ENCODE measurements around the gene KCNK1.
"Not testable (repeated sequence)": the region's sequence is repeated elsewhere in the genome, so short reads cannot be mapped to it uniquely, and the experiment has no call there.

Gene KCNK1

DNA sequence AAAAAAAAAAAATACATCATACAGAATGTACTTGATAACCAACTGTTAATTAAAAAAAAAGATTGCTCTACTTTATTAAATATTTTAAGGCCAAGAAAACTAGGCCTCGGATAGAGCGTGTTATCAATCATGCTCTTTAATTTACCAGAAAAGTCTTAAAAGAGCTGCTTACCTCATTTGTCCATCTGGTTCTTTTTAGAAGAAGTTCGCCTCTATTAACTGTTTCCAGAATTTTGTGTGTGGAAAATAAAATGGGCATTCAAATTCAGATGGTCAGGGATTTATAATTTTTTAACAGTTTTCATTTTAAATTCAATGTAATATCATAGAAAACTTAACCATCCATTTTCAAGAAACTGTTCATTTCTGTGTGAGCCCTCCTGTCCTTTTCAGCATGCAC lies 53.8 kb downstream of the KCNK1 start:
- DNase-seq (ENCODE audit: low spot score) = no peak

DNA sequence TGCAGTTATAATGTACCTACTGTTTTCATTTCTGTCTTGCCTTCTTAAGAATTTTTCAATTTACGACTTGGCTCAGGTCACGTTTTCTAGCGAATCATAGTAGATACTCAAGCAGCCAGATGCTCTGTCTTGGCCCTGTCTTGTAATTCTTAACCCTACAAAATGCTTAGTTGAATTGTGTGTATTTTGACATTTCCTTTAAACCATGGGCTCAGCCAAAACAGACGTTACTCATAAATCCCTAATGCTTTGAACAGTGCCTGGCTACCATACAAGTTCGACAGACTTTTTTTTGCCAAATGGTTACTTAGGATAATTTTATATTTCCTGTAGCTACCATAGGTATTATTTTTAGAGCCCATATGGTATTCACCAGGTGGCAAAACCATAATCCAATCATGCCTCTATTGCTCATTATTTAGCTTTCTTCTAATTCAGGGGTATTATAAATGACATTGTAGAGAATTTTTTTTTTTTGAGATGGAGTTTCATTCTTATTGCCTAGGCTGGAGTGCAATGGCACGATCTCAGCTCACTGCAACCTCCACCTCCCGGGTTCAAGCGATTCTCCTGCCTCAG lies 54.3 kb downstream of the KCNK1 start:
- no peak for DNase-seq (ENCODE audit: low spot score)

DNA sequence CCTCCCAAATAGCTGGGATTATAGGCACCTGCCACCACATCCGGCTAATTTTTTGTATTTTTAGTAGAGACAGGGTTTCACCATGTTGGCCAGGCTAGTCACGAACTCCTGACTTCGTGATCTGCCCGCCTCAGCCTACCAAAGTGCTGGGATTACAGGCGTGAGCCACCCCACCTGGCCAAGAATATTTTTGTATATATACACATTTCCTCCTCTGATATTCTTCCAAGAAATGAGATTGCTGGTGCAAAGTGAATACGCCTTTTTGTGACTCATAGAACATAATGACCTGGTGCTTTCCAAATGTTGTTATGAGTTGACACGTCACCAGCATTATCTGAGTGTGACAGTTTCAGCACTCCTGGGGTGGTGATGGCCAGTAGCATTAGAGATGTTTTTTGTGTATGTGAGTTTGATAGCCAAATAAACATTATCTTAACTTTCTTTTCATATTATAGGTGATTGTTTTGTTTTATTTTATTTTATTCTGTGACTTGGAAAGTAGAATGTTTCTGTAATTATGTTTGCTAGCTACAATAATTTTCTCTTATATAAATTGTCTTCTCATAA lies 54.9 kb downstream of the KCNK1 start:
- no peak for DNase-seq (ENCODE audit: low spot score)

DNA sequence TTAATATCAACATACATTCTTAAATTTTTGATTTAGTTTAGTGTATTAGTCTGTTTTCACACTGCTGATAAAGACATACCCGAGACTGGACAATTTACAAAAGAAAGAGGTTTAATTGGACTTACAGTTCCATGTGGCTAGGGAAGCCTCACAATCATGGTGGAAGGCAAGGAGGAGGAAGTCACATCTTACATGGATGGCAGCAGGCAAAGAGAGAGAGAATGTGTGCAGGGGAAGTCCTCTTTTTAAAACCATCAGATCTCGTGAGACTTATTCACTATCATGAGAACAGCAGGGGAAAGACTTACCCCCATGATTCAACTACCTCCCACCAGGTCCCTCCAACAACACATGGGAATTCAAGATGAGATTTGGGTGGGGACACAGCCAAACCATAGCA lies 56.5 kb downstream of the KCNK1 start:
- not testable (repeated sequence) for DNase-seq (ENCODE audit: low spot score)

DNA sequence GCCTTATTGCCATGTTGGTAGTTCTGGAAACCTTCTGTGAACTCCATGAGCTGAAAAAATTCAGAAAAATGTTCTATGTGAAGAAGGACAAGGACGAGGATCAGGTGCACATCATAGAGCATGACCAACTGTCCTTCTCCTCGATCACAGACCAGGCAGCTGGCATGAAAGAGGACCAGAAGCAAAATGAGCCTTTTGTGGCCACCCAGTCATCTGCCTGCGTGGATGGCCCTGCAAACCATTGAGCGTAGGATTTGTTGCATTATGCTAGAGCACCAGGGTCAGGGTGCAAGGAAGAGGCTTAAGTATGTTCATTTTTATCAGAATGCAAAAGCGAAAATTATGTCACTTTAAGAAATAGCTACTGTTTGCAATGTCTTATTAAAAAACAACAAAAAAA lies 57.4 kb downstream of the KCNK1 start:
- no peak for DNase-seq (ENCODE audit: low spot score)

DNA sequence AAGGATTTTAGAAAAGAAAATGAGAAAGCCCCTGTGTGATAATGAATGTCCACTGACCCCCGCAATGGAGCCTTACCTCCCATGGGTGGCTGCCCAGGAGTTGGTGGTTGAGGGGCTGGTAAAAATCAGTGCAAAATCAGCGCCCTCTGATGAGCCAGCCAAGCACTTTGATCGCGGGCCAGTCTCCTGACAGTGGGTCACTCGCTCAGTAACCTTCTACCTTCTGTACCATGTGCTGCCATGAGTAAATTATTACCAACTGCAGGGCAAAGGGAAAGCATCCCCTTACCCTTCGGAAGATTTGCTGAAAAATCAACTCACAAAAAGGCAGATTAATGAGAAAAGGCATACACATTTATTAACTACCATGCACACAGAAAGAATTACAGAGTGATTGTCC lies 58.8 kb downstream of the KCNK1 start:
- DNase-seq (ENCODE audit: low spot score) = no peak

DNA sequence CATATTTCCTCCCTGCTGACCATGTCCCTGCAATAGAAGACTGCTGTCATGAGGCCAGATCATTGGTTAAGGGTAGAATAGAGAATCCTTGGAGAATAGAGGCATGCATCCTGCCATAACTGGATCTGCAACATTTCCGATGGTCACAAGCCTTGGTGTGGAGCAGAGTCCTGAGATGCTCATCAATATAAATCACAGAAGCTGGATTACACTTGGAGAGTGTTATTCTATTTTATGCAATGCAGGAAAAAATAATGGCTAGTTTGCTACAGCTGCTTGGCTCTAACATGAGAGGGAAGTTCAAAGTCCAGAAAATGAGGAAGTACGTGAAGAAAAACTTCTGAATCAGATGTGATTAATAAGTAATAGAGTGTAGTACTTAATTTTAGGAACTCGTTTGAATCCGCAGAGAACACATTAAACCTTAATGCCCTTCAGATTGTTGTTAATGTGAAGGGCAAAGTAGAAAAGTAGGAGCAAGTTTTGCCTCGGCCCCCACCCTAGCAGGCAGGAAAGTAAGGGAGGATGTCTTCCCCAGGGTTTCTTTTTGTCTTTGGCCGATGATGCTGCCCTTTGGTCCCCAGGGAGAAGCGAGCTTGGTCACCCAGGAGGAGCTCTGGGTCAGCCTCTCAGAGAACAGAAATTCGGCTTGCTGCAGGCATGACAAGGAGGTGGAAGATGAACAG lies 59.5 kb downstream of the KCNK1 start:
- no peak for DNase-seq (ENCODE audit: low spot score)

DNA sequence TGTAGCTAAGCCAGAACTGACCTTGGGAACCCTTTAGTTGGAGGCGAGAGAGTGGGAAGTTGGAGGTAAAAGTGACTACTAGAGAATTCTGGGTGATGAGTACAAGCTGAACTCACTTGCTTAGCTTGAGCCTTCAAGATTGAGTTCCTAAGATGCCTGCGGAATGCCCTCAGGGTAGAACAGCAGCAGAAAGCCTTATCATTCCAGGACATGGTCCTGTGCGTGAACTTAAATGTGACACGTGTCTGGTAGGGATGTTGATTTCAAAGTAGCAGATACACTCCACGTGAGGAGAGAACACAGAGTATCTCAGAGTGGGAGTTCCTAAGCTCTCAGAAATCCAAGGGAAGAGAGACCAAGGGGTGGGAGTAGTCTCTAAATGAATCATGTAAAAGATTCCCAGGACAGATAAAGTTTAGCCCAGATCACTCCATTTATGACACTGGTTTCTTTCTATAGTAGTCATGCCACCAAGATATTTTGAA lies 60.1 kb downstream of the KCNK1 start:
- no peak for DNase-seq (ENCODE audit: low spot score)

DNA sequence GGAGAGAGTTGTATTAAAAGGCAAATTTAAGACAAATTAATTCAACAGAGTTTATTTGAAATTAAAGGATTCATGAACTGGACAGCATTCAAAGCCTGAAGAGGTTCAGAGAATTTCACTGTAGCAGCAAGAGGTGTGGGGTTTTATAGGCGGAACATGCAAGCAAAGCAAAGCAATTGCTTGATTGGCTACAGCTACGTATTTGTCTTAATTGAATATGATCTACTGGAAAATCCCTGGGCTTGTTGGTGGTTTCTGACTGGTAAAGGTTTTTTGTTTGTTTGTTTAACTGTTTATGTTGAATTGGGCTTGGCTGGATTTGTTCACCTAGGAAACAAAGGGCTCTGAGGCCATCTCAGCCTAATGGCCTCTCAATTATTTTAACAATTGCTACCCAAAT lies 61.5 kb downstream of the KCNK1 start:
- no peak for DNase-seq (ENCODE audit: low spot score)

DNA sequence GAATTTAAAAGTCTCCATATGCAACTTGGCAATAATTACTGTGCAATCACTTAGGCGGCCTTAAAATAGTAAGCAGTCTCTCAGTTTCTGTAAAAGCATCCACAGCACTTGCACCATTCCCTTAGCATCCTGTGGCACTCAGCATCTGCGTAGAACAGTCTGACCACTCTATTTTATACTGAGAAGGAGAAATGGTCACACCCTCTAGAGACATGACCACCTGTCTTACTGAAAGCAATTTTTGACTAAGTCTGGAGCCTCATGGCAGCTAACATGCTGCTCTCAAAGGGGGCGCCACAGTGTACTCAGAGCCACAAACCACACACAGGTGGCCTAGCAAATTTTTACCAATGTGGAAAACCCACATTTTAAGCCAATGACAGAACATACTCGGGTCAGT lies 62.0 kb downstream of the KCNK1 start:
- no peak for DNase-seq (ENCODE audit: low spot score)

DNA sequence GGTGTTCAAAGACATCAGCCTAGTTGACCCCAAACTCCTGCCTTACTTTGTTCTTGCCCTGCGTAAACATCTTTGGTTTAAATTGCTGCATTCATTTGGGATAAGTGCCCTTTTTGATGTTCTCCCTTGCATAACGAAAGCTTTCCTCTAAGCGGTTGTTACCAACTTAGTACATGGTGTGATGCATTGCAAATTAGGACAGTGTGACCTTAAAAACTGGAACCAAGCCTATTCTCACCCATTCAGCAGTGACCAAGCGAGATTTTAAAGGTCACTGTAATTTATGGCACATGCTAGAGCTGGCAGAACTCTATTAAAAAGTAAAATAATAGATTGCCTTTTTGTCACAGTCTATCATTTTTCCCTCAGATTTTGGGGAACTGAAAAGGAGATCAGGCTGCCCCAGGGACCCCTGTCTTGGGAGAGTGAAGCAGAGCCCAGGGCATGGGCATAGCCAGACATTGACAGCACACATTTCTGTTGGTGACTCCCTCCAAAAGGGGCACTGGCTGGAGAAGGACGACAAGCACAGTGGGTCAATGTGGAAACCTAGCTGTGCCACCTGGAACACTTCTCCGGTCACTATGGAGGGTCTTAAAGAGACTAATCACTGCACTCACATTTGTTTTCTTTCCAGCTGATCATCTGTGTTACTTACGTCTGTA lies 63.9 kb downstream of the KCNK1 start:
- no peak for DNase-seq (ENCODE audit: low spot score)

DNA sequence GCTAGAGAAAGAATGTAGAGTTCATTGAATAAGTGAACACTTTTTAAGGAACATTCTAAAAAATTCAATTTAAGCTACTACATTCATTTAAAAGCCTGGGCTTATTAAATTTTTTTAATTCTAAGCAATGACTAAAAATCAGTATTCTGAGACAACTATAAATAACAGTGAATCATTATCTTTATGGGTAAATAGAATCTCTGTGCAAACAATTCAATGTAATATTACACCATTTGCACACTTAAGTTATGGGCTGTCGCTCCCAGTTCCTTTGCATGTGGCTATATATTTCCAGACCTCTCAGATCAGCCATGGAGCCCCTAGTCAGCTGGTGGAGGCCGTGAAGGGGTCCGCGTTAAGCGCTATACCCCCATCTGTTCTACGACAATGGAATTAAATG lies 65.1 kb downstream of the KCNK1 start:
- no peak for DNase-seq (ENCODE audit: low spot score)

DNA sequence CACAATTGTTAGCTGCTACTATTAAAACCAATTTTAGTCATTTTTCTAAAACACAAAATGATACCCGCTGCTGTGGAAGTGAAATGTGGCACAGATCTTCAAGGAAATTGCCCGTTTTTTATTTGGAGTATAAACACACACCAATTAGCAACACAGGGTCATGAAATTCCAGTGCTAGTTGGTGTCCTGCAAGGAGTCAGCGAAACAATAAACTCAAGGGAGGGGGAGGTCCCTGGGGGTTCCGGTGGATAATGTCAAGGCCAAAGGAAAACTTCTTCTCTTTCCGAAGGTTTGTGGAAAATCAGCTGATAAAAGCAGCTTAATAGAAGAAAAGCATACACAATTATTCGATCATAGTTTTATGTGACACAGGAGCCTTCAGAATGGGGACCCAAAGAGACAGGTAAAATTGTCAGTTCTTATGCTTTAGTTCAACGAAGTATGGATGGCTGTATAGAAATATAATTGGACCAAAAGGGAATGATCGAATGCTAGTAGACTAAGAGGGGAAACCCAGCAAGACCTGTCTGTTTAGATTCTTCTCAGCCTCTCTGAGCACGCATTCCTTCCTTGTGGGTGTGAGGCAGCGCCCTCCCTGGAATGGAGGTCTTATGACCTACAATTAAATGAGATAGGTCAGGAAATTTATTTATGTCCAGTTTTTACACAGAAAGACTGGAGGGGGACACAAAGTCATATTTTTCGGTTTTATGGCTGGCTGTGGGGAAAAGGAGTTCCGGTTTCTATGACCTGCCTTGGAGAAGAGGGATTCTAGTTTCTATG lies 65.9 kb downstream of the KCNK1 start:
- no peak for DNase-seq (ENCODE audit: low spot score)

DNA sequence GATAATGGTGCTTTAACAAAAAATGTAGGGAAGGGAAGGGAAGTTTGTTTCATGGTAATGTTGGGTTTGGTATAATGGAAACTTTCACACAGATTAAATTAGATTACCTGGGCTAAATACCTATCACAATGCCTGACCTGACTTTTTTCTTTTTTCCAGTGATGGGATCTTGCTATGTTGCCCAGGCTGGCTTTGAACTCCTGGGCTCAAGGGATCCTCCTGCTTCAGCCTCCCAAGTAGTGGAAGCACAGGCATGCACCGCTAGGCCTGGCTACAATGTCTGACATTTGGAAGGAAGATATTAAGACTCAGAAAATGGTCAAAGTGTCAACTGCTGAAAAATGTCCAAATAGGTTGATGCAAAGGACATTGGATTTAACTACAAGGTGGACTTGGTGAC lies 67.4 kb downstream of the KCNK1 start:
- no peak for DNase-seq (ENCODE audit: low spot score)

DNA sequence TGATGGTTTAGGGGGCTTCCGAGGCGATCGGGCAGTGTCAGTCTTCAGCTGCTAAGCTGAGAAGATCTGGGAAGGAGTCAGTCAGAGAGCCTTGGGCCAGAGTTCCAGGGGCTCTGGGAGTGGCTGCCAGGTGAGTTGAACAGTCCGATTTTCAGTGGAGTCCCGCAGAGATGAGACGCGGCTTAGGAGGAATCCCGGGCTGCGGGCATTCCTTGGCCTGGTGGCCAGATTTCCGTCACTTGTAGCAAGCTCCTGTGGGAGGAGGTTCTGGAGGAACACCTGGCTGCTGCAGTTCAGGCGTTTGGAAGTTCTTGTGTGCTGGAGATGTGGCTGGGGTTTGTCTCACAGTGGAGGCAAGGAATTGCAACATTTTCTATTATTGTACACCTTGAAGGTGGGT lies 72.7 kb downstream of the KCNK1 start:
- not testable (repeated sequence) for DNase-seq (ENCODE audit: low spot score)

DNA sequence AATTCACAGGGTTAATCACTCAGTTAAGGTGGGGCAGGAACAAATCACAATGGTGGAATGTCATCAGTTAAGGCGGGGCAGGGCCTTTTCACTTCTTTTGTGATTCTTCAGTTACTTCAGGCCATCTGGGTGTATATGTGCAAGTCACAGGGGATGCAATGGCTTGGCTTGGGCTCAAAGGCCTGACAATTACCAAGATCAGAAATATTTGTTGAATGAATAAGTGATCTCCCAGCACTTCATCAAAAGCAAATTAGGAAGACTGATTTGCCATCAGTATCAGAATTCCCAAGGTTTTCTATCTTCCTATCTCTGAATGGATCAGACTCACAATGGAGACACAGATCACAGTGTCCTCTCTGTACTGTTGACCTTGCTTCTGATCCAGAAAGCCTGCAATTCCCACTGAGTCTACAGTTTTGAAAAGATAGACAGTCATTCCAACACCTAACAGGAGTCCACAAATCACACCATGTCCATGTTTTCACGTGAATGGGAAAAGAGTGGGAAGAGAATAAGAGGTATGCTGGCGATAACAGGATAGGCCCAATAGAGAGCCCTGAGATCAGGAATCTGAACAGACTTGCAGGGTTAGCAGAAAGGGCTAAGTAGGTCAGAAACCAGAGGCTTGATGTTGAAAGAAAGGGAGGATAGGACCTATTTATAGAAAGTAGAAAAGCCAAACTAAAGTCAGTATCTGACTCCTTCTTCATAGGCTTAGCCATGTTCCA lies 75.3 kb downstream of the KCNK1 start:
- DNase-seq (ENCODE audit: low spot score) = no peak

DNA sequence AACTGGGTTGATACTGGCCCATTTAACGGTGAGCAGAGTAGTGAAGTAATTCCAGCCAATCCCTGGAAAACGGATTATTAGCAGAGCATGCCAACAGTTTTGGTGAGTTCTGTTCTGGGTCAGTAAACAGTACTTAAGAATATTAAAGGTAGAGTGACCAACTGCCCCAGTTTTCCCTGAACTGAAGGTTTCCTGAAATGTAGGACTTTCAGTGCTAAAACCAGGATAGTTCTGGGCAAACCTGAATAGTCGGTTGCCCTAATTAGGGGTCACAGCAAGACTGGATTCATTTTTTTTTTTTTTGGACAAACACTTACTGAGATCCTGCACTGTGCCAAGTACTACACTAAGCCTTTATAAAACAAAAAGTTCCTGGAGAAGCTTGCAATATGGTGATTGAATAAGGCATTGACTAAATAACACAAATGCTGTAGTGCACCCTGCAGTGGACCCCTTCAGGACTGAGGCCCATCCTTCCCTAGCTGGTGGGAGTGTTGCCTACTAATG lies 75.9 kb downstream of the KCNK1 start:
- DNase-seq (ENCODE audit: low spot score) = no peak

DNA sequence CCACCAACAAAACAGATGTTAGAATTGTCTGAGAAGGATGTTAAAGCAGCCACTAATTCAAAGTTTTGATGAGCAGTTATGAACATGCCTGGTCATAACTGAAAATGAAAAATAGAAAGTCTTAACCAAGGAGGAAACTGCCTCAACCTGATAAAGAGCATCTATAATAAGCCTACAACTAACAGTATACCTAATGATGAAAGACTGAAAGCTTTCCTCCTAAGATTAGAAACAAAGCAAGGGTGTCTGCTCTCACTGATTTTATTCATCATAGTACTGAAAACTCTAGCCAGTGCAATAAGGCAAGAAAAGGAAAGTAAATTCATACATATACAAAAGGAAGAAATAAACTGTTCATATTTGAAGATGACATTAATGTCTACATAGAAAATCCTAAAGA lies 82.0 kb downstream of the KCNK1 start:
- no peak for DNase-seq (ENCODE audit: low spot score)

DNA sequence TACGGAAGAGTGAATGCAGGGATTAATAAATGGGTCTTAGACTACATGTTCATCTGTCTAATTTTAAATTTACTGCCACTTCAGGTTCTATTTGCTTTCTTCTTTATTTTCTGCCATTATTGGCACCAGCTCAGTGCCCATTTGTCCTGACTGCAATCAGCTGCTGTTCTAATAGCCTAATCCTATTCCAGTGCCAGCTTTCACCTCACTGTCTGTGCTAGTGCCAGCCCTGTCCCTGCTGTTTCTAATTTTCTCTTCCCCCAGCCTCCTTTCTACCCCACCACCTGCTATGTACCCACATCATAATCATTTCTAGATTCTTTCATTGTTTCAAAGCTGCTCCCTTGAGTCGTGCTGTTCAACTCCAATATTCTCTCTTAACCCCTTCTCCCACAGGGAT lies 86.4 kb downstream of the KCNK1 start:
- DNase-seq (ENCODE audit: low spot score) = no peak

DNA sequence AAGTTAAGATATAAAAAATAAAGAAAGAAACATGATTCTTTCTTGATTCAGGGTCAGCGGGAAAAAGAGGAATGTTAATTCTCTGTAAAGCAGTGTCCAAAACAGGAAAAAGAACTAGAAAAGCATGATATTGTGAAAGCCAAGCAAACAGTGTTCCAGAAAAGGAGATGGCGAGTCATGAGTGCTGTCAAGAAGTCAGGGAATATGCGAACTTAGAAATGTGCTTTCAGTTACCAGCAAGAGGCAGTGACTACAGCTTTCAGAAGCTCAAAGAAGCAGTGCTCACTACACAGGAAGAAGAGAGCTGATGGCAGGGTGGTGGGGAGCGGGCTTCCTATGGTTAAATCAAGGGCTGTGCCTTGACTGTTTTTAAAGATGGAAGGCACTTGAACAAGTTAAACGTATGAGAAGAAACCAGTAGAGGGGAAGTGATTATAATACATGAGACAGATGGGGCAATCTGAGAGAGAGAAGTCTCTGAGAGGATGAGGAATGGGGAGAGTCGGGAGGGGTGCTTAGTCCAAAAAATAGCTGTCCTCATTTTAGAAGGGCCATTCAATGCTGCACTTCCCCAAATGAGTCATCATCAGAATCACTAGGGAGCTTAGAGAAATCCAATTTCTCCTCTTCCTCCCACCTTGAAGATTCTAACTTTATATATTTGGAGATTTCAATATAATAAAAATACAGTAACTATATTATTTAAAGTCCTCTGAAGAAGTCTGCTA lies 90.4 kb downstream of the KCNK1 start:
- no peak for DNase-seq (ENCODE audit: low spot score)
